Stimulated activated CD8-positive, alpha-beta memory T cell treated with anti-CD3 and anti-CD28 coated beads, Interleukin-12 subunit alpha, Interleukin-12 subunit beta, amount 100 ng/mL, for 4 hours (primary cell): ENCODE data around the gene PGLYRP2.

Experiments used
- DNase-seq: peaks from one replicate; pipeline ENCODE4 v3.0.0-alpha.2; 2020; ENCODE audit warnings: low read depth

PGLYRP2 gene

DNA sequence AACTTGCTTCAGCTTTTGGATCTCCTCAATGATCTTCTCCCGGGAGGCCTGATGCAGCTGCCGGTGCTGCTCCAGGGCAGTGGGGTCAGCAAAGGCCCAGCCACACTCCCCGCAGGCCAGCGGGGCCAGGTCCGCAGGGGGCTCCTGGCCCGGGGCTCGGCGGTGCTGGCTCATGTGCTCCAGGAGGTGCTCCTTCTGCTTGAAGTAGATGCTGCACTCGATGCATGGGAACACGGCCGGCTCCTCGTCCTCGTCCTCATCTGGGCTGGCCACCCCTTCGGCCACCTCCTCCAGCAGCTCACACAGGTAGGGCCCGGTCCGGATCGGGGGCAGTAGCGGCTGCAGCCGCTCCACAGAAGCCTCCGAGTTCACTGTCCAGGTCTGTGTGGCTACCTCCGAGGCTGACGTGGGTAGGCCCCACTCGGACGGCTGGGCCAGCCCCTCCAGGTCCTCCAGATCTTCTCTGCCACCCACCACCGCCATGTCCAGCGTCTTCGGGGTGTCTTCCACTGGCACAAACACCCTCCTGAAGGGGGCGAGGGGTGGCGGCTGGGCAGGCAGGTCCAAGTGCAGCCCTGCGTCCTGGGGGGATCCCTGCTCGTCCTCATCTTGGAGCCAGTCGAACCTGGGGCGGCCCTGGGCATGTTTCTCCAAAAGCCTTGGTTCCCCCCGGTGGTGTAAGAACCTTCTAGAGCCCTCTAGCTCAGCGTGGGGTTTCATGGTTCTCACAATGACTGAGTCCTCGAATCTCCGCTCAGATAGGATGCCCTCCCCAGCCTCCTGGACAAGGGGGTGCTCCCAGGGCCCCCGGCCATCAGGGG lies 39.3 kb downstream of the PGLYRP2 start:
- DNase-seq, result no peak

DNA sequence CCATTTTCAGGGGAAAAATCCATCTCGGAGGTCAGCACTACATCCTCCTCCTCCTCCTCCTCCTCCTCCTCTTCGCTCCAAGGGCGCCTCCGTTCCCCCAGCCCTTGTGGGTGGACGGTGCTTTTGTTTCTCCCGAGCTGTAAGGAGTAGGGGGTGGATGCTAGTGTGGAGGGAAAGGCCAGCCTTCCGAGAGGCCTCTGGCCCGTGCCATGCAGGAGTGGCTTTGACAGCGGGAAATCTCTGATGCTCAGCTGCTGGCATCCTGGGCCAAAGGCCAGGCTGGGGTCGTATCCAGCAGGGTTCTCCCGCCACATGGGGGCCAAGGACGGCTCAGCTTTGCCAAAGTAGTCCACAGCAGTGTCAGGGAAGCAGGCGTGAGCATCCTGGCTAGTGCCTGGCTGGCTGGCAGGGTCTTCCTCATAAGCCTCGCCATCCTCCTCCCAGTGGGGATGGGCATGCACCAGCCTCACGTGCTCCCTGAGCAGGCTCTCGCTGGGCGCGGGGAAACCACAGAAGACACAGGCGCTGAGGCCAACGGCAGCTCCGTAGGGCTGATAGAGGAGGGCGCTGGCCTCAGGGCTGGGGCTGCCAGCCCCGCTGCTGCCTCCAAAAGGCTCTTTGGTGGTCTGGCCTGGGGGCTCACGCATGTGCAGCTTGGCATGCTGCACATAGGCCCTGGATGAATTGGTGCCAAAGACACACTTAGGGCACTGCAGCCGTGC lies 40.1 kb downstream of the PGLYRP2 start:
- no peak for DNase-seq

GRCh38 chr19:15438577-15438976 lies 40.7 kb downstream of the PGLYRP2 start:
- no peak for DNase-seq

DNA sequence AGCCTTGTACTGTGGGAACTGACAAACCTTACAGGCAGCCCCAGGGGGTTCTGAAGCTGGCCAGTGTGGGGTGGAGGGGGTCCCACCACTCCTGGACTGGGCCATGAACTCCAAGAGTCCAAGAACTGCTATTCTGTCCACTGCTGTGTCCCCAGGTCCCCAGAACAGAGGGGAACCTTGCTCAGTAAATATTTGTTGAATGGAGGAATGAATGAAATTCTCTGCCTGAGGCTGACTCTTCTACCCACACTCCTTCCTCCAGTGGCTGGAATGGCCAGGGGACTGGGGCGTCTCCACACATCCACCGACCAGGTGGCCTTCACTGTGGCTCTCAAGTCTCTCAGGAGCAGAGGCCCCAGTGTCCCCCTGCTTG lies 41.2 kb downstream of the PGLYRP2 start:
- DNase-seq, result no peak

GRCh38 chr19:15437355-15438123 lies 41.8 kb downstream of the PGLYRP2 start:
- no peak for DNase-seq

DNA sequence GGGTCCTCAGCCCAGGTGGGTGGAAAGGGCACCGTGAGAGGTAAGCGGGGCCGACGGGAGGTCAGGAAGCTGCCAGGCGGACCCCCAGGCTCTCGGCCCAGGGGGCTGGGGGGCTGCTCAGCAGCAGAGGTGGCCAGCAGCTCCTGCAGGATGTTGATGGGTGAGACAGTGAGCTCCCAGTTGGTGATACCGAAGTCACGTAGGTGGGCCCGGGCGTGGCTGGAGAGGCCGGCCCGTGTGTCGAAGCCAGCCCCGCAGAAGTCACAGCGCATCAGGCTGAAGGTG lies 42.5 kb downstream of the PGLYRP2 start:
- no peak for DNase-seq

GRCh38 chr19:15436012-15436825 lies 43.1 kb downstream of the PGLYRP2 start:
- DNase-seq, result no peak

- DNase-seq, result no peak
Observed at GRCh38 chr19:15433519-15434069, 45.7 kb downstream of the PGLYRP2 start.

DNA sequence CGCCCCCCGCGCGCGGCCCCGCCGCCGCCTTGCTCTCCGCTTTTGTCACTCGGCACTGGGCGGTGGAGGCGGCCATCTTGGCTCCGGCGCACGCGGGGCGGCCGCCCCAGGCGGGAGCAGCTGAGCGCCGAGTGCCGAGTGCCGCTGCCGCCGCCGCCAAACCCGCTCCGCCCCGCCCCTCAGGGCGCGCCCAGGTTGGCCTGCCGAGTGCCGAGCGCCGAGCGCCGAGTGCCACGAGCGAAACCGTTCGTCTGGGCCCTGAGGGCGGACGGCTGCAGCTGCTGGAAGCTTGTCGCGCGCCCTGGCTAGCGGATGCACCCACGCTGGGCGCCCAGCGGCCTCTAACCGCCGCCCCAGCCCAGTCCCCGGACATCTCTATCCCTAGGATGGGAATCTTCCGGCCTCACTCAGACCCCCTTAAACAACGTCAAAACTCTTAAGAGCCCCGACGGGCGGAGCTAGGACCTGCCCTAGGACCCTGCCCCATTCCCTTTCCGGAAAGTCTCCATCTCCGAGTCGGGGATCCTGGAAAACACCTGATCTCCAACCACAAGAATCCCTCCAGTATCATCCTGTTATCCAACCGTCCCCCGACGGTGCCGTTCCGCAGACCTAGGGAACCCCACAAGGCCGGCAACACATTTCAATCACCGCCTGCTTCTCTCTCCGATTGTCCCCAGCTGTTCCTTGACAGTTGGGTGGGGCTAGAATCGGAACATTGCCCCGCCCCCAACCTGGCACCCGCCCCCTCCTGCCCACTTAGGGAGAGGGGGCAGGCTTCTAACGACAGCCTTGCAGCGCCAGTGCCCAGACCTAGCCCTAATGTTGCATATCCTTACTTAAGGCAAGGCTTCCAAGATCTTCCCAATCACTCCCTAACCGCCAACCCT lies 46.4 kb downstream of the PGLYRP2 start:
- peak; percentile 92 for DNase-seq

- DNase-seq, result peak; percentile 17
Observed at GRCh38 chr19:15432018-15432494, 47.2 kb downstream of the PGLYRP2 start.

- DNase-seq, result no peak
Observed at GRCh38 chr19:15431396-15432017, 47.8 kb downstream of the PGLYRP2 start.

GRCh38 chr19:15430526-15431120 lies 48.7 kb downstream of the PGLYRP2 start:
- no peak for DNase-seq

- no peak for DNase-seq
Observed at GRCh38 chr19:15429825-15430467, 49.4 kb downstream of the PGLYRP2 start.

DNA sequence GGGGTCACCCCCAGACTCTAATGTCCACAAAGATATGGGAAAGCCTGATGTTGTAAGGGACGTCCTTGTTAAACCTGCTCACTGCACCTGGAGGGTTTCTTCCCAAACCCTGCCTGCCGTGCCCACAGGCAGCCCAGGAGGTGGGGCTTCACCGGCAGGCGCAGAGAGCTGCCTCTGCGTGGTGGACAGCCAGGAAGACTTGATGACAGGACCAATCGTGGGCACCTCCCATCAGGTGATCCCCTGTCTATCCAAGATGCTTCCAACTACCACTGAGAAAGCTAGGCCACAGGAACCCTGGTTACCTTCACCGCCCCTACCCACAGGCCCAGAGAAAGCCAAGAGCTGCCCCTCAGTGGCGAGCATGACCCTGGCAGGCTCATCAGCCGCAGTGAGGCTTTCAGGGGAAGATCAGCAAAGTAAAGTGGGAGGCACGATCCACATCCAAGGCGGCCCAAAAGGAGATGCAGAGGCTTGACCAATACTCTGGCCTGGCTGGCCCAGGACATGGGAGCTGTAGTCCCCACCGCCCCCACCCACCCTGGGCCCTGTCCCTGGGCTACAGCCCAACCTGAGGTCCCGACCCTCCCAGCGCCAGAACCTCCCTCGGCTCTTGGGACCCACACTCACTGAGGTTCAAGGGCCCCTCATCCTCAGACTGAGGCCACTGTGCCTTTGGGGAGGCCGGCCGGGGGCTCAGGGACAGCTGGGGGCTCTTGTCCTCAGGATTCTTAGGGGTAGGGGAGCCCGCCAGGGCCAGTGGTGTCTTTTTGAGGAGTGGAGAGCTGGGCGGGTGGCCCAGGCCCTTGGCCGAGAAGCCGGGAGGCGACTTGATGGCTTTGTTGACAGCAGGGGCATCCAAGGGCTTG lies 50.1 kb downstream of the PGLYRP2 start:
- DNase-seq, result no peak

- DNase-seq, result no peak
Observed at GRCh38 chr19:15427991-15428471, 51.3 kb downstream of the PGLYRP2 start.

DNA sequence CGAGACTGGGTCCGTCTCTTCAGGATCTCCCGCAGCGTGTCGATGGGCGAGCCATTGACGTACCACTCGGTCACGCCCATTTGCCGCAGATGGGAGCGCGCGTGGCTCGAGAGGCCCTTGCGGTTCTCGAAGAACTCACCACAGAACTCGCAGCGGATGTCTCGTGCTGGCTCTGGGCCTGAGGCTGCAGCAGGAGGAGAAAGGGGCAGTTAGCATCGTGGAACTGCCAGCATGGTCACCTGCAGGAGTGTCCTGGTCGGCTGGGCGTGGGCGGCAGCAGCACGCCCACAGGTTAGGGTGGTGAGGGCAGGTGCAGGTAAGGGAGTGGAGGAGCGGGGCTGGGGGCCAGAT lies 52.0 kb downstream of the PGLYRP2 start:
- DNase-seq, result no peak

DNA sequence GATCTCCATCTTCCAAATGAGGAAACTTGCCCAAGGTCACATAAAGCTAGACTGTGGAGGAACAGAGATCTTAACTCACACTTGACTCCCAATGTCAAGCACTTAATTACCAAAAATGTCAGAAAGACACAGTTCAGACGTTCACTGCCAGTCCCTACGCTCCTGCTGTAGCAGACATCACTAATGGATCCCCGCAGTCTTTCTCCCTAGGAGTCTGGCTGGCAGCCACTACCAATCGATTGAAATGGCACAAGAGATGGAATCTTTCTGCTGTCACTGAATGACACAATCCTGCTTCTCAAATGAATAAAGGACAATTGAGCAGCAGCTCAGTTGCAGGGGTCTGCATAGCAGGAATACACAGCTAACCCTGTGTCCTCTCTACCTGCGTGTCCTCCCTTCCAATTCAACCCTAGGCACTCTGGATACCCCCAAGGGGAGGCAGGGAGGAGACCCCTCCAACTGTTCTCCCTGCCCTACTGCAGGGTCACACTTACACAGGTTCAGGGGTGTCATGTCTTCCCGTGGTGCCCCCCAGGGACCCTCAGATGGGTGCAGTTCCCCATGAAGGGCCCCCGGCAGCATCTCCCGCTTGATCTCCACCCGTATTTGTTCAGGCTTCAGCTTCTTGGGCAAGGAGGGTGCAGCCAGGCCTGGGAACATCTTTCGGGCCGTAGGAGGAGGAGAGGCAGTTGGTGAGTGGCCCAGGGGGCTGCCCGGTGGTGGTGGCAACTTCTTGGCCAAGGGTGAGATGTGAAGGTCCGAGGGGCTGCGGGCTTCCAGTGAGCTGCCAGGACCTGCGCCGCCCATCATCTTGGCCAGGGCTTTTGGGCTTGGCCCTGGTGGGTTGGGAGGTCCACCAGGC lies 52.6 kb downstream of the PGLYRP2 start:
- DNase-seq, result no peak
